ENCODE data around the gene RAB7B.

Gene RAB7B

GRCh38 chr1:205989786-205990185, 13.4 kb downstream of the RAB7B start:
- TF ChIP-seq, protein P1, sequence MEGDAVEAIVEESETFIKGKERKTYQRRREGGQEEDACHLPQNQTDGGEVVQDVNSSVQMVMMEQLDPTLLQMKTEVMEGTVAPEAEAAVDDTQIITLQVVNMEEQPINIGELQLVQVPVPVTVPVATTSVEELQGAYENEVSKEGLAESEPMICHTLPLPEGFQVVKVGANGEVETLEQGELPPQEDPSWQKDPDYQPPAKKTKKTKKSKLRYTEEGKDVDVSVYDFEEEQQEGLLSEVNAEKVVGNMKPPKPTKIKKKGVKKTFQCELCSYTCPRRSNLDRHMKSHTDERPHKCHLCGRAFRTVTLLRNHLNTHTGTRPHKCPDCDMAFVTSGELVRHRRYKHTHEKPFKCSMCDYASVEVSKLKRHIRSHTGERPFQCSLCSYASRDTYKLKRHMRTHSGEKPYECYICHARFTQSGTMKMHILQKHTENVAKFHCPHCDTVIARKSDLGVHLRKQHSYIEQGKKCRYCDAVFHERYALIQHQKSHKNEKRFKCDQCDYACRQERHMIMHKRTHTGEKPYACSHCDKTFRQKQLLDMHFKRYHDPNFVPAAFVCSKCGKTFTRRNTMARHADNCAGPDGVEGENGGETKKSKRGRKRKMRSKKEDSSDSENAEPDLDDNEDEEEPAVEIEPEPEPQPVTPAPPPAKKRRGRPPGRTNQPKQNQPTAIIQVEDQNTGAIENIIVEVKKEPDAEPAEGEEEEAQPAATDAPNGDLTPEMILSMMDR (conservative IDR thresholded peaks at IDR 0.05; ENCODE audit: low read depth, low read length) = no peak
- DNase-seq (ENCODE audit: low read depth) = no peak
- H3K4me3 ChIP-seq (ENCODE audit: low read depth, low read length) = no peak overlapping the region

DNA sequence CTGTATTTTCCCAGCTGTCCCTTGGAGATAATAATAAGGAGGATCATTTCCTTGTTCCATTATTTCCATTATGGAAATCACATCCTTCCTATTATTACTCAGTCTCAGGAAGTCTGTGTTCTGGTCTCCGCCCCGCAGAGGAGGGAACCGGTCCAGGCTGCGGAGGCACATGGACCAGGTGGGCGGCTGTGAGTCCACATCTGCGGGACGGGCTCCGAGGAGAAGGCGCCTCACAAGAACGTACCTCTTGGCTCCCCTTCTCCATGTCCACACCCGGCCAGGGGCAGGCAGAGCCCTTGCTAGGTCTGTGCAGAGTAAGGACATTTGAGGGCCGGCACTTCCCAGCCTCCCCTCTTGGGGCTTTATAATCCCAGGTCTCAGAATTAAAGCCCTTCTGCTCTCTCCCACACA, 14.6 kb downstream of the RAB7B start:
- DNase-seq (ENCODE audit: low read depth) = no peak
- TF ChIP-seq, protein P1 (conservative IDR thresholded peaks at IDR 0.05; ENCODE audit: low read depth, low read length) = no peak
- H3K4me3 ChIP-seq (ENCODE audit: low read depth, low read length) = no peak overlapping the region

GRCh38 chr1:205986861-205987260, 16.3 kb downstream of the RAB7B start:
- TF ChIP-seq, protein P1 (conservative IDR thresholded peaks at IDR 0.05; ENCODE audit: low read depth, low read length) = no peak
- no peak for DNase-seq (ENCODE audit: low read depth)
- H3K4me3 ChIP-seq (ENCODE audit: low read depth, low read length) = no peak overlapping the region

GRCh38 chr1:205986292-205986691, 16.9 kb downstream of the RAB7B start:
- no peak overlapping the region for H3K4me3 ChIP-seq (ENCODE audit: low read depth, low read length)
- no peak for DNase-seq (ENCODE audit: low read depth)
- TF ChIP-seq, protein P1 (conservative IDR thresholded peaks at IDR 0.05; ENCODE audit: low read depth, low read length) = peak; percentile 14

DNA sequence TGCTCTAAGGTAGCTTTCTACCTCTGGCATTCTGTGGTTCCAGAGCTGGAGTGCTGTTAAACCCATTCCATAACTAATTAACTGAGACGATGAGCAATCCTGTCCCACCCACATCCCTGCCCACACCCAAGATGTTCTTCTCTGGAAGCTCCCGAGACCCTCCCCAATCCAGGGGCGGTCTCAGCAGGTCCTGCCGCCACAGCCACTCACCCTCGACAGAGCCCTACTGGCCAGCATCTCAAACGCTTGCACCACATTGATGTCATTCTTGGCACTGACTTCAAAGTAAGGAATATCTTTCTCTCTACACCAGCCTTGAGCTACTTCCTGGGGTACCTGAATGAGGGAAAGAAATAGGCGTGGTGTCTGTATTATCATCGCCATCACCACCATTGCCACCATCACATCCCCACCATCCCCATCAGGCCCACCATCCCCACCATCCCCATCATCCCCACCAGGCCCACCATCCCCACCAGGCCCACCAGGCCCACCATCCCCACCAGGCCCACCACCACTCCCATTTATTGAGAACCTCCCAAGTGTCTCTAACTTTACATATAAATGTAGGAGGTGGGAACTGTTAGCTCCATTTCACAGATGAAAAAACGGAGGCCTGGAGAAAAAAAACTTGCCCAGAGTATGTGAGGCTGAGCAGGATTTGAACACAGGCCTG, 17.7 kb downstream of the RAB7B start:
- no peak for DNase-seq (ENCODE audit: low read depth)
- H3K4me3 ChIP-seq (ENCODE audit: low read depth, low read length) = no peak overlapping the region
- TF ChIP-seq, protein P1 (conservative IDR thresholded peaks at IDR 0.05; ENCODE audit: low read depth, low read length) = no peak

- no peak overlapping the region for H3K4me3 ChIP-seq (ENCODE audit: low read depth, low read length)
- DNase-seq (ENCODE audit: low read depth) = peak; percentile 74
- TF ChIP-seq, protein P1 (conservative IDR thresholded peaks at IDR 0.05; ENCODE audit: low read depth, low read length) = peak; percentile 97
Measured at GRCh38 chr1:205983925-205984725, 19.1 kb downstream of the RAB7B start.
